ENCODE measurements around the gene FANCL.

FANCL gene

GRCh38 chr2:58109481-58109880 is 131.6 kb downstream of the FANCL start:
- H3K4me3 ChIP-seq (replicated peaks in 1 of 2; ENCODE audit: low read depth in 2 of 2, low read length in 2 of 2), result no peak overlapping the region
- DNase-seq (ENCODE audit: low read depth in 2 of 2), result peak in 1 of 2 donors; percentile 41
- TF ChIP-seq, protein P1, sequence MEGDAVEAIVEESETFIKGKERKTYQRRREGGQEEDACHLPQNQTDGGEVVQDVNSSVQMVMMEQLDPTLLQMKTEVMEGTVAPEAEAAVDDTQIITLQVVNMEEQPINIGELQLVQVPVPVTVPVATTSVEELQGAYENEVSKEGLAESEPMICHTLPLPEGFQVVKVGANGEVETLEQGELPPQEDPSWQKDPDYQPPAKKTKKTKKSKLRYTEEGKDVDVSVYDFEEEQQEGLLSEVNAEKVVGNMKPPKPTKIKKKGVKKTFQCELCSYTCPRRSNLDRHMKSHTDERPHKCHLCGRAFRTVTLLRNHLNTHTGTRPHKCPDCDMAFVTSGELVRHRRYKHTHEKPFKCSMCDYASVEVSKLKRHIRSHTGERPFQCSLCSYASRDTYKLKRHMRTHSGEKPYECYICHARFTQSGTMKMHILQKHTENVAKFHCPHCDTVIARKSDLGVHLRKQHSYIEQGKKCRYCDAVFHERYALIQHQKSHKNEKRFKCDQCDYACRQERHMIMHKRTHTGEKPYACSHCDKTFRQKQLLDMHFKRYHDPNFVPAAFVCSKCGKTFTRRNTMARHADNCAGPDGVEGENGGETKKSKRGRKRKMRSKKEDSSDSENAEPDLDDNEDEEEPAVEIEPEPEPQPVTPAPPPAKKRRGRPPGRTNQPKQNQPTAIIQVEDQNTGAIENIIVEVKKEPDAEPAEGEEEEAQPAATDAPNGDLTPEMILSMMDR (IDR thresholded peaks at IDR 0.05; ENCODE audit: low read depth, low read length), result no peak
